Cardiac muscle cell (in vitro differentiated cells and primary cell): ENCODE results near the gene GASK1A. TPM values are rescaled to one million over a fixed set of nuclear protein-coding genes. Genes with fewer than 3 reads are reported as not detected.

ENCODE experiments used
- DNase-seq, 2 donors: peaks; one replicate each; pipeline versions ENCODE4 v3.0.0 to v3.0.0-alpha.2; 2010 to 2017; ENCODE audit warnings: low read depth in 1 of 2, low spot score in 1 of 2
- H3K27ac ChIP-seq: fragments of 200-600 bp; sonication (generic); 2 replicates; pipeline ENCODE4 v1.5.1; 2016
- H3K27me3 ChIP-seq: fragments of 200-600 bp; sonication (generic); 2 replicates; pipeline ENCODE4 v1.6.0; 2016; ENCODE audit warnings: control low read depth
- H3K36me3 ChIP-seq: fragments of 200-600 bp; sonication (generic); 2 replicates; pipeline ENCODE4 v1.5.1; 2016; ENCODE audit warnings: control low read depth
- H3K4me1 ChIP-seq: fragments of 200-600 bp; sonication (generic); 2 replicates; pipeline ENCODE4 v1.8.1; 2017; ENCODE audit warnings: low read depth, mild to moderate bottlenecking, mixed run types
- H3K4me3 ChIP-seq: fragments of 200-600 bp; sonication (generic); 2 replicates; pipeline ENCODE4 v1.5.1; 2016; ENCODE audit warnings: mild to moderate bottlenecking
- H3K9me3 ChIP-seq: fragments of 200-600 bp; sonication (generic); 2 replicates; pipeline ENCODE4 v1.5.1; 2017; ENCODE audit warnings: low read depth, mild to moderate bottlenecking, control low read depth
- CTCF ChIP-seq: IDR thresholded peaks from 2 replicates; pipeline ENCODE4 v1.5.1; 2012; ENCODE audit warnings: low read depth, mild to moderate bottlenecking, low read length
- polyA plus RNA-seq: library from polyadenylated mRNA; unstranded; fragments of >200 nt; fragmentation: Nextera tagmentation; extraction: Ambion mirVana; gene quantifications from 2 replicates; pipeline ENCODE4 v1.2.1, GENCODE V29; 2016
- total RNA-seq: library from RNA; depleted of rRNA; stranded (reverse); fragments of >200 nt; gene quantifications from 2 replicates; pipeline ENCODE4 v1.2.3, GENCODE V29; 2016

GASK1A gene
- total and polyA plus RNA-seq, 2 experiments from 2014 or later = 0.66 to 0.80 TPM

- no peak for TF ChIP-seq CTCF
- Histone ChIP-seq H3K4me3 (no peak overlapping the region), H3K9me3 (no peaks in the 10 kb centered on the region), H3K36me3 (no peaks in the 10 kb centered on the region), H3K27ac (no peak overlapping the region), H3K4me1 (no peaks in the 10 kb centered on the region), H3K27me3 (no peaks in the 10 kb centered on the region)
- DNase-seq = no peak
Observed at GRCh38 chr3:43035801-43036365, 56.8 kb downstream of the GASK1A start.

DNA sequence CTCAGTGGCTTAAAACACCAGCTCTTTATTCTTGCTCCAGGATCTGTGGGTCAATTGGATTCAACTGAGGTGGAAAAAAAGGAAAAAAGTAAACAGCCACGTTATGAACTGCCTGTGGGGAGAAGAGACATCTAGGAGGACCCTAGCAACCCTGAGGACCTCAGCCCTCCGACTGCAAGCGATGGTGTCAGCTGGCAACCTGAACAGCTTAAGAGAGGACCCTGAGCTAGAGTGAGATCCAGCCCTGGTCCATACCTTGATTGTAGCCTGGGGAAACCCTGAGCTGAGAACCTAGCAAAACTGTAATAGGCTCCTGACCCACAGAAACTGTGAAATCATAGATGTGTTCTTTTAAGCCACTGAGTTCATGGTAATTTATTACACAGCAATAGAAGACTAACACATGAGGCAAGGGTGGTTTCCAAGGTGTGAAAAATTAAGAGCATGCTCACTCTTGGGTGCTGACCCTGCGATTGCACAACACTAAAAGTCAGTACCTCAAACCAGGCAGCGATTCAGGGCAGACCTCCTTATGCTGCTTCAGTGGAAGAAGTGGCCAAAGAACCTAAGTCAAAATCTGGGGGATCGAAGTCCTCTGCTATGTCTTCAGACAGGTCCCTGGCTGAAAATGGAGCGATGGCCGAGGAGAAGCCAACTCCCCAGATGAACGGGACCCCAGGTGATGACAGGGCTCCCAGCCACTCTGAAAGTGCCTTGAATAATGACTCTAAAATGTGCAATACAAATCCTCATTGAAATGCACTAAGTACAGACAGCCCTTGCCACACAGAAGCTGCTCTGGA is 57.7 kb downstream of the GASK1A start:
- Histone ChIP-seq H3K9me3 (no peaks in the 10 kb centered on the region), H3K36me3 (no peaks in the 10 kb centered on the region), H3K27me3 (no peaks in the 10 kb centered on the region), H3K27ac (no peak overlapping the region), H3K4me3 (no peak overlapping the region), H3K4me1 (no peaks in the 10 kb centered on the region)
- no peak for DNase-seq
- no peak for TF ChIP-seq CTCF

- Histone ChIP-seq H3K36me3 (no peaks in the 10 kb centered on the region), H3K27me3 (no peaks in the 10 kb centered on the region), H3K27ac (no peak overlapping the region), H3K4me1 (no peaks in the 10 kb centered on the region), H3K9me3 (no peaks in the 10 kb centered on the region), H3K4me3 (no peak overlapping the region)
- no peak for TF ChIP-seq CTCF
- no peak for DNase-seq
Observed at GRCh38 chr3:43038010-43038409, 58.9 kb downstream of the GASK1A start.

- no peaks in the 10 kb centered on the region for H3K9me3 ChIP-seq
- TF ChIP-seq CTCF = no peak
- no peaks in the 10 kb centered on the region for H3K4me1 ChIP-seq
- H3K4me3 ChIP-seq = no peak overlapping the region
- H3K36me3 ChIP-seq = no peaks in the 10 kb centered on the region
- no peak overlapping the region for H3K27ac ChIP-seq
- H3K27me3 ChIP-seq = no peaks in the 10 kb centered on the region
- no peak for DNase-seq
Observed at GRCh38 chr3:43041517-43041916, 62.4 kb downstream of the GASK1A start.

DNA sequence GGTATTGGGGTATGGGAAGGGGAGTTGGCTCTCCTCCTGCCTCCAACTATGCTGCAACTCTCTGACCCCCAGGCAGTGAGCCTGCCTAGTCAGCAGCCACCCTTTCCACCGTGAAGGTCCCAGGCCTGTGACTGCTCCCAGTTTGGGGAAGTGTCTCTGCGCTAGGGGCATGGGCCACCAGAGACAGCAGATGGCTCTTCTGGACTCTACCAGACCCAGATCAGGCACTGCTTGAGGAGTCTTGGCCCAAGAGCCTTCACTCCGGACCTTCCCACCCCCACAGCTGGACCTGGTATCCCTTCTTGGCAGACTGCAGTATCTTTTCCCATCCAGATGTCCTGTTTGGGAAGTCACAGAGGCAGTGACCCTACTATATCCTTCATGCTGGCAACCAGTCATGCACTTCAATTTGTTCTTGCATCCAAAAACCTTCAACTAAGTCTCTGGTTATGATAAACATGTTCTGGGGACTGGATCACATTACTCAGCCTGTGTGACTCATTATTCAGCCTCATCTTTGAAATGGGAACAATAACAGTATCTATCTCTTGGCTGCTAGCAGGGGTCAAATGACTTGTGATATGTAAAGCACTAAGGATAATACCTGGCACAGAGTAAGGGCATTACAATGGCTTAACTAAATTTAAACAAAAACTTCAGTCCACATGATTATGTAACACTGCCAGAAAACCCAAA is 64.1 kb downstream of the GASK1A start:
- Histone ChIP-seq H3K27ac (no peak overlapping the region), H3K4me3 (no peak overlapping the region), H3K9me3 (no peaks in the 10 kb centered on the region), H3K27me3 (no peaks in the 10 kb centered on the region), H3K36me3 (no peaks in the 10 kb centered on the region), H3K4me1 (no peaks in the 10 kb centered on the region)
- no peak for TF ChIP-seq CTCF
- no peak for DNase-seq
